GM19238 (cell line): ENCODE measurements around the gene IMMT.
"Not testable (repeated sequence)": the region's sequence is repeated elsewhere in the genome, so short reads cannot be mapped to it uniquely, and the experiment has no call there.

Experiments
- DNase-seq: peaks from one replicate; pipeline ENCODE4 v3.0.0; 2011; ENCODE audit warnings: low spot score; ENCODE audit not compliant: insufficient read length

Gene IMMT

GRCh38 chr2:86195055-86195807 is at the start of gene IMMT:
Gene IMMT, minus strand, starts transcription at chr2:86195462. Its CDS starts 80 bp downstream, at chr2:86195382.
- peak; percentile 71 for DNase-seq

GRCh38 chr2:86244781-86245180 is 49.5 kb upstream of the IMMT start:
- DNase-seq = not testable (repeated sequence)

- DNase-seq = no peak
These were observed 48.9 kb upstream of the IMMT start for GRCh38 chr2:86243950-86244733.

- no peak for DNase-seq
These were observed 48.0 kb upstream of the IMMT start for GRCh38 chr2:86243272-86243671.

- DNase-seq = no peak
These were observed 46.3 kb upstream of the IMMT start for GRCh38 chr2:86241611-86242010.

GRCh38 chr2:86240251-86240650 is 45.0 kb upstream of the IMMT start:
- DNase-seq = no peak

GRCh38 chr2:86239745-86240144 is 44.5 kb upstream of the IMMT start:
- no peak for DNase-seq

- DNase-seq = no peak
These were observed 44.1 kb upstream of the IMMT start for GRCh38 chr2:86239326-86239725.

- peak; percentile 49 for DNase-seq
These were observed 43.1 kb upstream of the IMMT start for GRCh38 chr2:86238354-86238753.

GRCh38 chr2:86237172-86237571 is 41.9 kb upstream of the IMMT start:
- no peak for DNase-seq

- no peak for DNase-seq
These were observed 40.1 kb upstream of the IMMT start for GRCh38 chr2:86235196-86235980.

- DNase-seq = no peak
These were observed 39.4 kb upstream of the IMMT start for GRCh38 chr2:86234563-86235131.

GRCh38 chr2:86233436-86233835 is 38.2 kb upstream of the IMMT start:
- no peak for DNase-seq

- DNase-seq = no peak
These were observed 37.6 kb upstream of the IMMT start for GRCh38 chr2:86232910-86233309.

- no peak for DNase-seq
These were observed 37.1 kb upstream of the IMMT start for GRCh38 chr2:86232373-86232784.

- DNase-seq = no peak
These were observed 36.6 kb upstream of the IMMT start for GRCh38 chr2:86231680-86232372.

- DNase-seq = no peak
These were observed 35.7 kb upstream of the IMMT start for GRCh38 chr2:86230961-86231360.

- no peak for DNase-seq
These were observed 34.0 kb upstream of the IMMT start for GRCh38 chr2:86229221-86229620.

GRCh38 chr2:86228574-86228973 is 33.3 kb upstream of the IMMT start:
- DNase-seq = not testable (repeated sequence)

- DNase-seq = no peak
These were observed 32.4 kb upstream of the IMMT start for GRCh38 chr2:86227685-86228084.
